ENCODE data around the gene TOMT. TPM values are rescaled to one million over a fixed set of nuclear protein-coding genes. Genes with fewer than 3 reads are reported as not detected.

Gene TOMT
- total RNA-seq, 1 experiment from 2014 or later: not detected

Small RNAs within 50 kb of the gene (microRNA-seq; reads per million reads assigned to microRNA genes)
- gene MIR3165 (ENCODE audit: borderline number of aligned reads): 2.8 reads per million

Other genes with a start within 250 kb of the TOMT start
- not detected for gene DEFB131B, start 227.5 kb upstream of the TOMT start, total RNA-seq (2021; ENCODE audit: unreplicated experiment)
- 7.5 TPM for gene XNDC1N, start 177.3 kb upstream of the TOMT start, total RNA-seq (2021; ENCODE audit: unreplicated experiment)
- gene RNF121, start 176.9 kb upstream of the TOMT start, total RNA-seq (2021; ENCODE audit: unreplicated experiment): 24.5 TPM
- 9.8 TPM for gene IL18BP, start 107.0 kb upstream of the TOMT start, total RNA-seq (2021; ENCODE audit: unreplicated experiment)
- gene NUMA1, start 25.4 kb upstream of the TOMT start, total RNA-seq (2021; ENCODE audit: unreplicated experiment): 133 TPM
- 10.8 TPM for gene LRRC51, start 25.1 kb upstream of the TOMT start, total RNA-seq (2021; ENCODE audit: unreplicated experiment)
- gene LAMTOR1, start 2.6 kb upstream of the TOMT start, total RNA-seq (2021; ENCODE audit: unreplicated experiment): 63.9 TPM
- 65.6 TPM for gene ANAPC15, start 6.8 kb downstream of the TOMT start, total RNA-seq (2021; ENCODE audit: unreplicated experiment)
- gene FOLR3, start 29.8 kb downstream of the TOMT start, total RNA-seq (2021; ENCODE audit: unreplicated experiment): not detected
- 4.8 TPM for gene FOLR1, start 86.2 kb downstream of the TOMT start, total RNA-seq (2021; ENCODE audit: unreplicated experiment)
- gene FOLR2, start 110.9 kb downstream of the TOMT start, total RNA-seq (2021; ENCODE audit: unreplicated experiment): not detected
- gene INPPL1, start 118.8 kb downstream of the TOMT start, total RNA-seq (2021; ENCODE audit: unreplicated experiment): 132 TPM
- not detected for gene PHOX2A, start 138.3 kb downstream of the TOMT start, total RNA-seq (2021; ENCODE audit: unreplicated experiment)

Data from HCT116 (cell line).